B cell (primary cell): ENCODE results near the gene CARS2. TPM values are rescaled to one million over a fixed set of nuclear protein-coding genes. Genes with fewer than 3 reads are reported as not detected.

Source experiments
- ATAC-seq: fragments of 200-7000 bp; cut with Tn5 transposase; one replicate; pipeline ENCODE4 v1.10.0; 2021; ENCODE audit warnings: low read depth, mild to moderate bottlenecking, moderate number of reproducible peaks, moderate library complexity
- CTCF ChIA-PET: fragments of 350-600 bp; sonication (Branson Sonifier 250); formaldehyde crosslinking; loops from one replicate; lab custom pipeline; 2021; ENCODE audit warnings: antibody characterized with exemption, inconsistent platforms; lab: Charles Lee
- POLR2A ChIA-PET: fragments of 350-600 bp; sonication (Branson Sonifier 250); formaldehyde crosslinking; loops from one replicate; lab custom pipeline; 2021; ENCODE audit warnings: antibody characterized with exemption; lab: Charles Lee
- DNase-seq: peaks from one replicate; pipeline ENCODE4 v3.0.0; 2013
- H2AFZ ChIP-seq: 2 replicates; pipeline ENCODE4 v1.6.1; 2012; ENCODE audit warnings: mild to moderate bottlenecking, low read depth, low read length; ENCODE audit not compliant: insufficient read depth, poor library complexity, severe bottlenecking
- H3K27ac ChIP-seq, 2 donors: 1 replicate in 1 of 2; 2 replicates in 1 of 2; pipeline ENCODE4 v1.5.1; 2012 to 2013; ENCODE audit warnings: low read length in 2 of 2, mild to moderate bottlenecking in 2 of 2, moderate library complexity in 1 of 2
- H3K27me3 ChIP-seq, 4 experiments: fragments of 200-600 bp in 1 of 4; sonication (generic) in 1 of 4; replicated peaks in 1 of 4; 1 replicate in 2 of 4; 2 replicates in 2 of 4; pipeline versions ENCODE4 v1.6.1 to v1.7.0; 2013 to 2016; ENCODE audit warnings: low read length in 3 of 4, mild to moderate bottlenecking in 2 of 4, mixed read lengths in 1 of 4, moderate library complexity in 1 of 4; ENCODE audit not compliant: insufficient read depth in 4 of 4, control insufficient read depth in 3 of 4; ENCODE audit errors: control extremely low read depth in 1 of 4
- H3K36me3 ChIP-seq, 2 experiments: replicated peaks in 1 of 2; 1 replicate in 1 of 2; 2 replicates in 1 of 2; pipeline versions ENCODE4 v1.6.1 to v1.7.1; 2013; ENCODE audit warnings: low read length in 1 of 2; ENCODE audit not compliant: insufficient read depth in 2 of 2, control insufficient read depth in 1 of 2; ENCODE audit errors: control extremely low read depth in 1 of 2, extremely low read depth in 1 of 2
- H3K4me1 ChIP-seq, 2 donors: fragments of 200-600 bp in 1 of 2; sonication (generic) in 1 of 2; 1 replicate in 1 of 2; 2 replicates in 1 of 2; pipeline versions ENCODE4 v1.5.1 to v1.6.1; 2013 to 2017; ENCODE audit warnings: low read length in 2 of 2; ENCODE audit not compliant: control insufficient read depth in 2 of 2, insufficient read depth in 2 of 2
- H3K4me2 ChIP-seq: replicated peaks from 2 replicates; pipeline ENCODE3; 2012; ENCODE audit warnings: mild to moderate bottlenecking, low read depth, low read length; ENCODE audit not compliant: poor library complexity, severe bottlenecking
- H3K4me3 ChIP-seq, 5 experiments: fragments of 200-600 bp in 1 of 5; sonication (generic) in 1 of 5; 1 replicate in 3 of 5; 2 replicates in 2 of 5; pipeline versions ENCODE4 v1.5.1 to v1.7.0; 2011 to 2016; ENCODE audit warnings: low read length in 4 of 5, mild to moderate bottlenecking in 4 of 5, low read depth in 2 of 5, control low read depth in 1 of 5, moderate library complexity in 1 of 5; ENCODE audit not compliant: insufficient read depth in 1 of 5; ENCODE audit errors: control extremely low read depth in 1 of 5, extremely low read depth in 1 of 5
- H3K79me2 ChIP-seq: fragments of 200-600 bp; sonication (generic); one replicate; pipeline ENCODE4 v1.6.0; 2016; ENCODE audit warnings: low read length; ENCODE audit not compliant: control insufficient read depth, insufficient read depth
- H3K9ac ChIP-seq: fragments of 200-600 bp; sonication (generic); 2 replicates; pipeline ENCODE4 v1.6.1; 2017; ENCODE audit warnings: mild to moderate bottlenecking, low read length, moderate library complexity
- H3K9me3 ChIP-seq, 3 donors: one replicate each; pipeline versions ENCODE4 v1.6.1 to v1.7.1; 2013; ENCODE audit warnings: low read length in 2 of 3; ENCODE audit not compliant: control insufficient read depth in 2 of 3, insufficient read depth in 1 of 3; ENCODE audit errors: control extremely low read depth in 1 of 3
- H4K20me1 ChIP-seq: 2 replicates; pipeline ENCODE4 v1.6.0; 2012; ENCODE audit warnings: mild to moderate bottlenecking, low read length; ENCODE audit not compliant: insufficient read depth, control insufficient read depth, poor library complexity, severe bottlenecking
- H3K27ac Mint-ChIP-seq: one replicate; pipeline ENCODE4 v1.8.0; 2021; ENCODE audit warnings: mixed read lengths
- H3K27me3 Mint-ChIP-seq: one replicate; pipeline ENCODE4 v1.8.0; 2021; ENCODE audit warnings: mixed read lengths
- H3K4me1 Mint-ChIP-seq: one replicate; pipeline ENCODE4 v1.8.0; 2021; ENCODE audit warnings: mixed read lengths
- H3K4me3 Mint-ChIP-seq: one replicate; pipeline ENCODE4 v1.8.0; 2021; ENCODE audit warnings: mixed read lengths
- H3K9me3 Mint-ChIP-seq: one replicate; pipeline ENCODE4 v1.8.0; 2022; ENCODE audit warnings: mixed read lengths; ENCODE audit not compliant: insufficient read depth
- EZH2 ChIP-seq: IDR thresholded peaks from 2 replicates; pipeline ENCODE4 v1.6.1; 2012; ENCODE audit warnings: borderline replicate concordance, low read depth, mild to moderate bottlenecking, moderate library complexity, low read length; ENCODE audit not compliant: insufficient read depth, poor library complexity, severe bottlenecking
- WGBS: methylation state at CpG from one replicate; pipeline ENCODE4 v1.1.5; 2013; ENCODE audit warnings: missing lambda C conversion rate; ENCODE audit not compliant: insufficient coverage; 5-methylcytosine and 5-hydroxymethylcytosine counted together
- intact Hi-C: fragments of 100-400 bp; cut with micrococcal nuclease; formaldehyde crosslinking; loops from one replicate; pipeline ENCODE4 v1.10.0; 2022
- polyA plus RNA-seq: library from polyadenylated mRNA; depleted of rRNA; stranded (reverse); fragments of >200 nt; gene quantifications from 2 replicates; pipeline ENCODE4 v1.2.3, GENCODE V29; 2012
- total RNA-seq, 2 donors: library from RNA; stranded (reverse); fragments of 120-200 nt in 1 of 2; gene quantifications; 1 replicate in 1 of 2; 2 replicates in 1 of 2; pipeline versions ENCODE4 v1.2.3 to v1.2.4, GENCODE V29; 2013 to 2022
- TF ChIP-seq, protein P1 (sequence below): fragments of 200-600 bp; IDR thresholded peaks from one replicate; pipeline ENCODE4 v1.8.0; 2022; ENCODE audit warnings: antibody characterized with exemption, mild to moderate bottlenecking

CARS2 gene
- total and polyA plus RNA-seq, 2 donors (not counting 1 experiment from before 2014, with no cell fraction given) = 154 to 188 TPM

DNA sequence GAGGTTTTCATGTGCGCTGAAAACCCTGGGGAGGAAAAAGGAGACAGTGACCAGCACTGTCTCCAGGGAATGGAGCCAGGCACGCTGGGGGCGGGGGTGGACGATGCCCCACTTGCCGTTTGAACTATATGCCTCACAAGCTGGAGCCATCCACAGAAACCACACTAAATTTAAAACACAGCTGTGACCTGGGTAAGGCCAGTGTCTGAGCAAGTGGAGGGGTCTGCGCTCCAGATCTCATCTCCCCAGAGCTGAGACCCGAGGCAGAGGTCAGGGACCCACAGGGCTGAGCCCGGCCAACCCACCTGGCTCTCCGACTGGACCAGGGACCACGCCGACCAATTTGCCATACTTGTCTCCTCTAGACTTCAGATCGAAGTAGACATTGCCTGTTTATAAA lies 23.2 kb downstream of the CARS2 start:
- H4K20me1 ChIP-seq = no peaks in the 10 kb centered on the region
- intact Hi-C loops = no loop called here
- CTCF ChIA-PET = interaction anchor here (0.6 to 2.3 kb wide), 9 partner anchors 28 to 138 kb away, joined by 3 to 18 read pairs (median 4); partner anchors contain the start of gene ING1
- H3K4me2 ChIP-seq = no peak overlapping the region
- Mint-ChIP-seq H3K4me3 (no peak overlapping the region), H3K27ac (no peak overlapping the region), H3K4me1 (peaks cover 19% of the 10 kb centered on the region), H3K27me3 (no peaks in the 10 kb centered on the region), H3K9me3 (no peaks in the 10 kb centered on the region)
- no peaks in the 10 kb centered on the region for H3K9me3 ChIP-seq
- H3K27me3 ChIP-seq = no peaks in the 10 kb centered on the region
- peaks cover 4 to 17% of the 10 kb centered on the region in 2 donors for H3K4me1 ChIP-seq
- no peak for ATAC-seq
- no peak overlapping the region for H3K9ac ChIP-seq
- H2AFZ ChIP-seq = no peak overlapping the region
- H3K4me3 ChIP-seq = no peak overlapping the region
- no peak overlapping the region for H3K27ac ChIP-seq
- peaks cover 3% of the 10 kb centered on the region for H3K79me2 ChIP-seq
- WGBS = 100% methylated on average over 6 of the region's 12 CpGs
- DNase-seq = no peak
- H3K36me3 ChIP-seq = peaks cover 19 to 70% of the 10 kb centered on the region in 2 experiments
- POLR2A ChIA-PET = no interaction called here
- TF ChIP-seq EZH2 = no peak
- TF ChIP-seq, protein P1, sequence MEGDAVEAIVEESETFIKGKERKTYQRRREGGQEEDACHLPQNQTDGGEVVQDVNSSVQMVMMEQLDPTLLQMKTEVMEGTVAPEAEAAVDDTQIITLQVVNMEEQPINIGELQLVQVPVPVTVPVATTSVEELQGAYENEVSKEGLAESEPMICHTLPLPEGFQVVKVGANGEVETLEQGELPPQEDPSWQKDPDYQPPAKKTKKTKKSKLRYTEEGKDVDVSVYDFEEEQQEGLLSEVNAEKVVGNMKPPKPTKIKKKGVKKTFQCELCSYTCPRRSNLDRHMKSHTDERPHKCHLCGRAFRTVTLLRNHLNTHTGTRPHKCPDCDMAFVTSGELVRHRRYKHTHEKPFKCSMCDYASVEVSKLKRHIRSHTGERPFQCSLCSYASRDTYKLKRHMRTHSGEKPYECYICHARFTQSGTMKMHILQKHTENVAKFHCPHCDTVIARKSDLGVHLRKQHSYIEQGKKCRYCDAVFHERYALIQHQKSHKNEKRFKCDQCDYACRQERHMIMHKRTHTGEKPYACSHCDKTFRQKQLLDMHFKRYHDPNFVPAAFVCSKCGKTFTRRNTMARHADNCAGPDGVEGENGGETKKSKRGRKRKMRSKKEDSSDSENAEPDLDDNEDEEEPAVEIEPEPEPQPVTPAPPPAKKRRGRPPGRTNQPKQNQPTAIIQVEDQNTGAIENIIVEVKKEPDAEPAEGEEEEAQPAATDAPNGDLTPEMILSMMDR = no peak

DNA sequence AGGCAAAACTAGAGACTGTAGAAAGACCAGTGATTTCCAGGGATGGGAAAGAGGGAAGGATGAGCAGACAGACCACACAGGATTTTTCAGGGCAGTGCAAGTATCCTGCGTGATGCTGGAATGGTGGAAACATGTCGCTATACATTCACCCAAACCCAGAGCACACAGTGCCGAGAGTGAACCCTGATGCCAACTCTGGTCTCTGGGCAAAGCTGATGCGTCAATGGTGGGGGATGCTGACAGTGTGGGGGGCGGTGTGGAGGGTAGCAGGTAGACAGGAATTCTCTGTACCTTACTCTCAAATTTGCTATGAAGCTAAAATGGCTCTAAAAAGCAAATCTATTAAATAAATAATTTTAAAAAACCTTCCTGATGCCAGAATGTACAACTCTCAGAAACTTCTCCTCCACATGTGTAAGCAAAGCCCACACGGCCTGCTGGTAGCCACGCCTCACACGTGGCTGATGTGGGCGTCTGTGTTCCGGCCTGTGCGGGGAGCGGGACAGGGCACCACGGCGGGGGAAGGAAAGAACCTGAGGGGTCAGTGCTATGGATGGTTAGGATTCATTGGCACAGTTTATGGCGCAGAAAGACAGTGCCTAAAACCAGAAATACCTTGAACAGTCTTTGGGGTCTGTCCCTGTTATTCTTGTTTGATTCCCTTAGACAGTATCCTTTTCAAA lies 23.9 kb downstream of the CARS2 start:
- H2AFZ ChIP-seq = no peak overlapping the region
- peaks cover 3% of the 10 kb centered on the region for H3K79me2 ChIP-seq
- CTCF ChIA-PET = interaction anchor here (1.0 to 3.3 kb wide), 7 partner anchors 32 to 138 kb away, joined by 3 to 40 read pairs (median 6); partner anchors contain the start of genes ING1 and RAB20
- peaks cover 18 to 68% of the 10 kb centered on the region in 2 experiments for H3K36me3 ChIP-seq
- ATAC-seq (no peak), DNase-seq (no peak)
- Mint-ChIP-seq H3K27ac (peak overlapping the region; percentile 54), H3K27me3 (no peaks in the 10 kb centered on the region), H3K4me1 (peaks cover 25% of the 10 kb centered on the region), H3K4me3 (no peak overlapping the region), H3K9me3 (no peaks in the 10 kb centered on the region)
- H3K9ac ChIP-seq = no peak overlapping the region
- intact Hi-C loops = no loop called here
- H3K4me1 ChIP-seq = peaks cover 9 to 24% of the 10 kb centered on the region in 2 donors
- H3K9me3 ChIP-seq = no peaks in the 10 kb centered on the region
- WGBS = 100% methylated on average over 7 of the region's 15 CpGs
- TF ChIP-seq EZH2 = no peak
- TF ChIP-seq, protein P1 = no peak
- no peaks in the 10 kb centered on the region for H3K27me3 ChIP-seq
- H3K4me3 ChIP-seq = no peak overlapping the region
- POLR2A ChIA-PET = interaction anchor here (0.9 kb wide), 1 partner anchor 37 kb away, joined by 4 read pairs; no protein-coding TSS in a partner anchor
- H3K27ac ChIP-seq = no peak overlapping the region
- no peaks in the 10 kb centered on the region for H4K20me1 ChIP-seq
- no peak overlapping the region for H3K4me2 ChIP-seq
